ENCODE measurements around the gene KCTD5.

KCTD5 gene

DNA sequence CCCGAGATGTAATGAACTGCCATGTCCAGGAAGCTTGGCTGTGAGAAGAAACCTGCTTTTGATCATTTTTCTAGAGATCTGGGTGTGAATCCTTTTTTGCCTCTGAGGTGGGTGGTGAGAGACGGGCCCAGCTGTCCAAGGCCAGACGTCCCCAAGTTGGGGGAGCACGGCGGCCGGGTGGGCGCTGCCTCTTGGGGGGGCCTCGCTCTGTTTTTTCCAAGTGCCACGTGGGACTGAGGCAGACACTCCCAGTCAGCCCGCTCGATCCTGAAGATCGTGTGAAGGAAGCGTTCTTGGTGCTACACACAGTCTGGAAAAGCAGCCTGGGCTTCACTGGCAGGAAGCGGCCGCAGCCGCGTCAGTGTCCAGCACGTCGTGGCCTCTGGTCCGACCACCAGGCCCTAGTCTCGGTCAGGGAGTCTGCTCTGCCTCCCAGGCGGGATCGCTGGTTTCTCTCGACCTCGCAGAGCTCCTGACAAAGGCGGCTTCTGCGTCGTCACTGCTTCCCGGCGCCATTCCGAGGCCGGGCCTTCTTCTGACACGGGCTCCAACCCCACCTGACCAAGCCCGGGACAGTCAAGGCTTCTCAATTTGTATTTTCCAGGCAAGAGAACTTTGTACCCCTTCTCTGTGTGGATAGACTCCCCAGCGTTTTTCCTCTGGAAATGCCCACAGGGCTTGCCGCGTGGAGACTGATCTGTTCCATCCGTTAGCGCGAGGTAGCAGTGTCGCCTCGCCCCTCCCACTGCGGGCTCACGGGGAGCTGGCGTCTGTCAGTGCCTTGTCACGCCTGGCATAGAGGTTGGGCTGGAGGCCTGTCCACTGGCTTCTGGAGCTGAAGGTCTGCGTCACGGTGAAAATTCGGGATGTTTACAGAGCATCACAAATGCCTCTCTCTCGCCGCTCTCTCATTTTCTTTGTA, 25.3 kb downstream of the KCTD5 start:
- H3K4me1 Mint-ChIP-seq (ENCODE audit: low read depth): peaks cover 1% of the 10 kb centered on the region
- DNase-seq: no peak
- no peaks in the 10 kb centered on the region for H3K9me3 Mint-ChIP-seq
- no peak overlapping the region for H3K27ac Mint-ChIP-seq
- H3K4me3 Mint-ChIP-seq: no peak overlapping the region
- peaks cover 51% of the 10 kb centered on the region for H3K36me3 Mint-ChIP-seq (ENCODE audit: low read depth)
- no peaks in the 10 kb centered on the region for H3K27me3 Mint-ChIP-seq

DNA sequence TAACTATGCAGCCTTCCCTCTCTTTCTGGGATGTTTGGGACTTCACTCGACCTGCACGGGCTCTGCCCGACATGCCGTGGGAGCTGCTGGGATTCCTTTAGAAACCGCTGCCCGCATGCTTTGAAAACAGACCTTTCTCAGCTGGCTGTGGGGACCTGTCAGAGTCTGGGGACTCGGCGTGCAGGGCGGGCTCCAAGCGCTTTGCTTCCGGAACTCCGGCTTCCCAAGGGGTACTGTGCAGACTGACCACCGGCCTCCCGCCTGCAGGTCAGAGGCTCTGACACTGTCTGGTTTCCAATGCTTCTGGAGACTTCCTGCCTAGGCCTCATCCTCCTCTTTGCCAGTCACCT, 25.9 kb downstream of the KCTD5 start:
- Mint-ChIP-seq H3K4me3 (no peak overlapping the region), H3K4me1 (ENCODE audit: low read depth) (peaks cover 1% of the 10 kb centered on the region), H3K27ac (no peak overlapping the region), H3K36me3 (ENCODE audit: low read depth) (peaks cover 46% of the 10 kb centered on the region), H3K27me3 (peaks cover under 1% of the 10 kb centered on the region), H3K9me3 (no peaks in the 10 kb centered on the region)
- no peak for DNase-seq

DNA sequence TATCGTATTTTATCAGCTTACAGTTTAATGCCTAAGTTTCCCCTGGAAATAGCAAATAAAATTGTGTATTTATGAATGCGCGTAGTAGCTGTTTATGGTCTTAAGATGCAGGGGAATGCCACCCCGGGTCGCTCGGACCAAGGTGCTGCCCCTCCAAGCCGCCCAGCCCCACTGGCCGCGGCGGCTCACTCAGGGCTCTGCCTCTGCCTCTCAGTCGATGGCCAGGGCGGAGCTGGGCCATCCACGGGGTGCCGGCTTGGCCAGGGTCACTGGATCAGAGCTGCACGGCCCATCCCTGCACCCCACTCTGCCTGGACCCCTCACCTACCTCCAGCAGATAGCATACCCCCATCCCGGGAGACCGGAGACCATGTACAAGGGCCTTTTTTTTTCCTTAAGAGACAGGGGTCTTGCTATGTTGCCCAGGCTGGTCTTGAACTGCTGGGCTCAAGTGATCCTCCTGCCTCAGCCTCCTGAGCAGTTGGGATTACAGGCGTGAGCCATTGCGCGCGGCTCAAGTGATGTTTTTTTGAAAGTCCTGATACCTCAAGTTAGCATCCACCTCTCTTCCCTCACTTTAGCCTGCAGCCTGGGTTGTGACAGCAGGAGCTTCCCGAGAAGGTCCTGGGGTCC, 26.7 kb downstream of the KCTD5 start:
- H3K27me3 Mint-ChIP-seq: peaks cover 6% of the 10 kb centered on the region
- peaks cover 1% of the 10 kb centered on the region for H3K4me1 Mint-ChIP-seq (ENCODE audit: low read depth)
- H3K4me3 Mint-ChIP-seq: no peak overlapping the region
- H3K36me3 Mint-ChIP-seq (ENCODE audit: low read depth): peaks cover 40% of the 10 kb centered on the region
- H3K27ac Mint-ChIP-seq: no peak overlapping the region
- no peak for DNase-seq
- no peaks in the 10 kb centered on the region for H3K9me3 Mint-ChIP-seq

DNA sequence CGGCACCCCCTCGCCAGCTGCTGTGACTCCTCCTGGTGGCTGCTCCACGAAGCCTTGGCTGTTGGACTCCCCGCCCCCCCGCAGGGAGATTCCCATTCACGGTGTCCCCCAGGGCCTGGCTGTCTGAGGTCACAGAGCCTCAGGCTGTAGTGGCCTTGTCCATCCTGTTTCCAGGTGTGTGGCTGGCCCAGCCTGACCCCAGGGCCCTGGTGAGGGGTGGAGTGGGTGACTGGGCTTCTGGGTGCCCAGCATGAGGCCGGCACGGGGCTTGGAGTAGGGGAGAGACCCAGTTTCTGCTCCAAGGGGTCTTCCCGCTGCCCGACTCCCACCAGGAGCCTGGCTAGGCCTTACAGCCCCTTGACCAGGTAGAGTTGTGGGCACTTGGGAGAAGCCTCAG, 27.3 kb downstream of the KCTD5 start:
- H3K27ac Mint-ChIP-seq: no peak overlapping the region
- peaks cover 1% of the 10 kb centered on the region for H3K4me1 Mint-ChIP-seq (ENCODE audit: low read depth)
- peaks cover 8% of the 10 kb centered on the region for H3K27me3 Mint-ChIP-seq
- no peaks in the 10 kb centered on the region for H3K9me3 Mint-ChIP-seq
- peaks cover 39% of the 10 kb centered on the region for H3K36me3 Mint-ChIP-seq (ENCODE audit: low read depth)
- no peak for DNase-seq
- no peak overlapping the region for H3K4me3 Mint-ChIP-seq

DNA sequence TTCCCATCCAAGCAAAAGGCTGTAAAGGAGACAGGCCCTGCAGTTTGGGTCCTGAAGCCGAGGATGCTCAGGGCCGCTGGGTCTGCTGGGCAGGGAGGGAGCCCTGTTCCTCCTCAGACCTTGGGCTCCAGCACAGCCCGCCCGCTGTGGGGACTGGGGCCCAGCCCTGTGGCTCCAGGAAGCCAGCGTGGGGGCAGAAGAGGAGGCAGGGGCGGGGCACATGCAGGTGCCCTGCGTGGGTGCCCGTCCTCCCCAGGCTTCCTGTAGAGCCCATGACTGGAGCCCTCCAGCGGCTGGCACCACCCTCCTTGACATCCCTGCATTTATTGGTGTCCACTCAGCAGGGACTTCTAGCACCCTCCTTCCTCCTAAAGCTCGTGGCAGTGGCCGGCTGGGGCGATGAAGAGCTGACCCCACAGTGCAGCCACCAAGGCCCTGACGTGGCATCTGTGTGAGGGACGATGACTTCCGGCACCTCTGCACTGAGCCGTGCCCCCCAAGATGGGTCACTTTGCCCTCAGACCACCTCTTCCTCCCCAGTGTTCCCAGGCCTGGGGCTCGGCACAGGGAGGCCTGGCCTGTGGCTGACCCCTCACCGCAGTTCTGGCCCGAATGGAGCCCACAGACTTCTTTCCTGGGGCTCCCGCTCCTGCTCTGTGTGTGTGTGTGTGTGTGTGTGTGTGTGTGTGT, 27.8 kb downstream of the KCTD5 start:
- Mint-ChIP-seq H3K36me3 (ENCODE audit: low read depth) (peaks cover 33% of the 10 kb centered on the region), H3K9me3 (no peaks in the 10 kb centered on the region), H3K4me3 (no peak overlapping the region), H3K4me1 (ENCODE audit: low read depth) (peaks cover 5% of the 10 kb centered on the region), H3K27ac (no peak overlapping the region), H3K27me3 (peaks cover 9% of the 10 kb centered on the region)
- no peak for DNase-seq

DNA sequence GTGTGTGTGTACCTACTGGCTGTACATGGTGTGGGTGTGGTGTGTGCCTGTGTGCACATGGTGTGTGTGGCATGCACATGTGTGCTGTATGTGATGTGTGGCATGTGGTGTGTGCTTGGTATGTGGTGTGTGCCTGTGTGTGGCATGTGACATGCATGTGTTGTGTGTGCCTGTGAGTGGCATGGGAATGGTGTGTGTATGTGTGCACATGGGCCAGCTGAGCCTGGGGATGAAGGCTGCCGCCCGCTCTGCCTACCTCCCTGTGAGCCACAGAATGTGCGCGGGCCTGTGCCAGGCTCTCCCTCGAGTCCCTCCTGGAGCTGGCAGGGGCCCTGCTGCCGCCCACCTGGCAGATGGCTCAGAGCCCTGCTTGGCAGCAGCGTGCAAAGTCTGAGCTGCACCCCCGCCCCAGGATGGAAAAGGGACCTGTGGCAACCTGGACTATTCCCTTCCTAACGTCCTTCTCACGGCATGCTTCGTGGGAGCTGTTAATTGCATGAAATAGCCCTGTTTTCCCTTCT, 28.4 kb downstream of the KCTD5 start:
- no peak for DNase-seq
- peaks cover 9% of the 10 kb centered on the region for H3K27me3 Mint-ChIP-seq
- H3K9me3 Mint-ChIP-seq: no peaks in the 10 kb centered on the region
- peaks cover 28% of the 10 kb centered on the region for H3K36me3 Mint-ChIP-seq (ENCODE audit: low read depth)
- no peak overlapping the region for H3K4me3 Mint-ChIP-seq
- H3K4me1 Mint-ChIP-seq (ENCODE audit: low read depth): peaks cover 7% of the 10 kb centered on the region
- no peak overlapping the region for H3K27ac Mint-ChIP-seq

DNA sequence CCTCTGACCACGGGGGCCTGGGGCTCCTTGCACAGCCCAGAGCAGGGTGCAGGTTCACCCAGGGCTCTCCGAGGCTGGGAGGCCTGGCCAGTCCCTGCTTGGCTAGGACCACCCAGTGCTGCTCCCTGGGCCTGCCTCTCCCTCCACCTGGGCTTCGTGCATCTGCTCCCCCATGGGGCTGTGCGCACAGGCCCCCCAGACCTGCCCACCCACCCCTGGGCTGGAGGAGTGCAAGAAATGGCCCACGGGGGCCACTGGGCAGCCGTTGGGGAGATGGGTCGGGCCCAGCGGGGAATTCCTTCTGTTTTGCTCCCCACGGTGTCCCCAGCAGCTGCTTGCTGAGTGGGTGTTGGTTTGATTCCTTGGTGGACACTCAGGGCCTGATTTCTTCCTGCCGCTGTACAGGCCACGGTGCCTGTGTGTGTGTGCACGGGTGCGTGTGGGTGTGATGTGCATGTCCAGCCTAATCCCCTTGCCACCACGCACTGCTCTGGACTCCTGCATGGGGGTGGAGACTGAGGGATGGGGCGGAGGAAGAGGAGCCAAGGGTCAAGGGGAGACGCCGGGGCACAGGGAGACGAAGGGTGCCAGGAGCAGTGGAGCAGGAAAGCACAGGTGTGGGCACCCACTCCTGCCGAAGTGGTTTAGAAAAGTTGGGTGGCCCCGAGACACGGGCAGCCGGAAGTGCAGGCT, 29.2 kb downstream of the KCTD5 start:
- Mint-ChIP-seq H3K27ac (no peak overlapping the region), H3K9me3 (no peaks in the 10 kb centered on the region), H3K4me1 (ENCODE audit: low read depth) (peaks cover 13% of the 10 kb centered on the region), H3K36me3 (ENCODE audit: low read depth) (peaks cover 21% of the 10 kb centered on the region), H3K27me3 (peaks cover 9% of the 10 kb centered on the region), H3K4me3 (no peak overlapping the region)
- no peak for DNase-seq

DNA sequence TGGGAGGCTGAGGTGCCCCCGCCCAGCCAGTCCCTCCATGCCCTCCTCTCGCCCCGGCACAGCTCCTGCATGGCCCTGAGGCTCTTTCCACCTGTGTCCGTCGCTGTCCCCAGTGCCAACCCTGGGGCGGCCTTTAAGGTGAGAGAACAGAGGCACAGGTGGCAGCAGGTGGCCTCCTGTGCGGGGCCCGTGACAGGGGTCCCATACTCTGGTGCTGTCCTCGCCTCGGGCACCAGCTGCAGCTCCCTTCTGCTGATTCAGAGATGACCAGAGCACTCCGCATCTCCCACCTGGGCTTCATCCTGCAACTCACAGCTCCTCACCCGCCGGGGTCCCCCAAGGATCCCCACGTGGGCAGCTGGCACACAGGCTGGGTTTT, 29.7 kb downstream of the KCTD5 start:
- H3K27ac Mint-ChIP-seq: no peak overlapping the region
- H3K9me3 Mint-ChIP-seq: no peaks in the 10 kb centered on the region
- DNase-seq: no peak
- no peak overlapping the region for H3K4me3 Mint-ChIP-seq
- H3K36me3 Mint-ChIP-seq (ENCODE audit: low read depth): peaks cover 20% of the 10 kb centered on the region
- H3K4me1 Mint-ChIP-seq (ENCODE audit: low read depth): peaks cover 13% of the 10 kb centered on the region
- peaks cover 9% of the 10 kb centered on the region for H3K27me3 Mint-ChIP-seq

DNA sequence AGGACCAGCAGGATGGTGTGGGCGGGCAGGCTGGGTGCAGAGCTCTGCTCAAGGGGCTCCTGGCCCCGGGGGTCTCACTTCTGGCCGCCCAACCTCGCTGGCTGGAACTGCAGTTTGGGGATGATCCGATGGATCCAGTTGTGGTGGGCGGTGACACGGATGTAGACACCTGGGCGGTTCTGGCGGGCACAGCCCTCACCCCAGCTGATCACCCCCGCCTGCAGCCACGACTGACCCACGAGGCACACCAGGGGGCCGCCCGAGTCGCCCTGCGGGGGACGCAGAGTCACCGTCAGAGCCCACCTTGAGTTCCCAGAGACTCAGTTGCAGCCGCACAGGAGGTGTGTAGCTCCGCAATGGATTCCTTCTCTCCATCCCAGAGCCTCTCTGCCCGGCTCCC, 30.2 kb downstream of the KCTD5 start:
- Mint-ChIP-seq H3K36me3 (ENCODE audit: low read depth) (peaks cover 16% of the 10 kb centered on the region), H3K9me3 (no peaks in the 10 kb centered on the region), H3K4me3 (no peak overlapping the region), H3K4me1 (ENCODE audit: low read depth) (peaks cover 13% of the 10 kb centered on the region), H3K27ac (no peak overlapping the region), H3K27me3 (peaks cover 9% of the 10 kb centered on the region)
- no peak for DNase-seq

DNA sequence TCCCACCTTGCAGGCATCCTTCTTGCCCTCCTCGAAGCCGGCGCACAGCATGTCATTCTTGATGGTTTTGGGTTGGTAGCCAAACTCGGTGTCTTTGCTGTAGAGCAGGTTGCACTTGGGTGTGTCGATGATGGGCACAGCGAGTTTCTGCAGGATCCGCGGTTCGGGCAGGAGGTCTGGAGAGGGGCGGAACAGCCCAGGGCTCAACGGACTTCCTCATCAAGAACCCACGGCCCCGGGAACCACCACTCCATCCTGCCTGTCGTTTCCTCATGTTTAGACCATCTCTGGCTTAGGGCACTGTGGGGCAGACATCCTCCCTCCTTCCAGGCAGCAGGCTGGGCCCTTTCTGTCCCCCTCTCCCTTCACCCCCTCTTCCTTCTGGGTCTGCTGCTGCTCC, 31.2 kb downstream of the KCTD5 start:
- Mint-ChIP-seq H3K27ac (no peak overlapping the region), H3K4me3 (no peak overlapping the region), H3K27me3 (peaks cover 9% of the 10 kb centered on the region), H3K4me1 (ENCODE audit: low read depth) (peaks cover 13% of the 10 kb centered on the region), H3K9me3 (no peaks in the 10 kb centered on the region), H3K36me3 (ENCODE audit: low read depth) (peaks cover 6% of the 10 kb centered on the region)
- no peak for DNase-seq

DNA sequence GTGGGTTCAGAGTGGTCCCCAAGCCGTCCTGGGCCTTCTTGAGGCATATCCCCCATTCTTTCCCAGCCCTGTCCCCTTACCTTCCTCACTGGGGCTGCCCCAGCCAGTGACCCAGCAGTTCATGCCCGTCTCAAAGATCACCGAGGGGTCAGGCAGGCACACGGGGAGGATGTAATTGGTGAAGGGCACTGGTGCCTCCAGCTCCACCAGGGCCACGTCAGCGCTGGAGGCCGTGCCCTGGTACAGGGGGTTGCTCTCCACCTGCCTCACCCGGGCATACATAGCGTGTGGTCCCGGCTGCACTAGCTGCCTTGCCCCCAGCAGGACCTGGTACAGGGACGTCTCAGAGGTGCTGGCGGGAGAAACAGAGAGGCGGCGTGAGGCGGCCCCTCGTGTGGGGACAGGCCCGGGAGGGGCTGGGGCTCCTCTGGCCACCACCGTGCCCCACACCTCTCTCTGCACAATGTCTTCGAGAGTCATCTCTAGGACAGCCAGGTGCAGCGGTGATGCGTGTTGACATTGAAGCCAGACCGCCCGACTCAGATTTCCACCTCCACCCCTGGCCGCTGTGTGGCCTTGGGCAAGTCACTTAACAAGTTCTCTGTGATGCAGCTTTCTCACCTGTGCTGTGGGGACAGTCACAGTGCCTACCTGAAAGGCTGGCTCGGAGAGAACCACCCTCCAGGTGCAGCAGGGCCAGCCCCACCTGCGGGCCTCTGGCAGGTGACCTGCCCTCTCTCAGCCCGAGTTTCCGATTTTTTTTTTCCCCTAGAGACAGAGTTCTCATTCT, 31.9 kb downstream of the KCTD5 start:
- H3K4me3 Mint-ChIP-seq: no peak overlapping the region
- no peaks in the 10 kb centered on the region for H3K9me3 Mint-ChIP-seq
- peaks cover 5% of the 10 kb centered on the region for H3K36me3 Mint-ChIP-seq (ENCODE audit: low read depth)
- H3K27me3 Mint-ChIP-seq: peaks cover 9% of the 10 kb centered on the region
- H3K4me1 Mint-ChIP-seq (ENCODE audit: low read depth): peaks cover 13% of the 10 kb centered on the region
- H3K27ac Mint-ChIP-seq: no peak overlapping the region
- no peak for DNase-seq

DNA sequence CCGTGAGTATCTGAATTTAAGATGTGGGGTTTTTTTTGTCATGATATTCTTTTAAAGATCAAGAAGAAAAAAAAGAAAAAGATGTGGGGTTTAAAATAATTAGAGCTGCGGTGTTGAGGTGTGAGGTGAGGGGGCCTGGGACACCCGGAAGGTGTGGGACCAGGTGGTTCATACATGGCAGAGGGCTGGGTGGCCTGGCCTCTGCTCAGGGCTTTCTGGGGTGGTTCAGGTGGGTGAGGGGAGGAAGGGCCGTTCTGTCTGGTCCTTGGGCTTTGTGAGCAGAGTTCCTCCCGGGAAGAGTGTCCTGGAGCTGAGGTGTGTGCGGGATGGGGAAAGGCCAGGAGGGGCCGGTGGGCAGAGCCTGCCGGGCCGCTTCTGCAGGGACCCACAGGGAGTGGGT, 32.7 kb downstream of the KCTD5 start:
- Mint-ChIP-seq H3K36me3 (ENCODE audit: low read depth) (peaks cover 5% of the 10 kb centered on the region), H3K27ac (peak overlapping the region; percentile 61), H3K4me3 (no peak overlapping the region), H3K9me3 (no peaks in the 10 kb centered on the region), H3K27me3 (peaks cover 9% of the 10 kb centered on the region), H3K4me1 (ENCODE audit: low read depth) (peaks cover 13% of the 10 kb centered on the region)
- no peak for DNase-seq

DNA sequence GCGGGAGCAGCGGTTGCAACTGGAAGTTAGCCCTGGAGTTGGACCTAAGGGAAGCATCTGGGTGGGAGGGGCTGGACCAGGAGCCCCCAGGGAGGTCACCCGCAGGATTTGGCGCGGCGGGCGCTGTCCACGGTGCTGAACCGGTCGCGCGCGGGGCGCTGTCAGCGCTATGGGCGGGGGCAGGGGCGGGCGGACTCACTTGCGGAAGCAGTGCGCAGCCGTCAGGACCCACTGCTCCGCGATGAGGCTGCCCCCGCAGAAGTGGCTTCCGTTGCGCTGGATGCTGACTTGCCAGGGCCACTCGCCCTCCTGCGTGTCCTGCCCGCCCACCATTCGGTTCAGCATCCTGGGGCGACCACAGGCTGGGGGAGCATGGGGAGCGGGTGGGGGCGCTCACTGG, 33.2 kb downstream of the KCTD5 start:
- Mint-ChIP-seq H3K27ac (no peak overlapping the region), H3K27me3 (peaks cover 9% of the 10 kb centered on the region), H3K4me3 (peak overlapping the region; percentile 18), H3K9me3 (no peaks in the 10 kb centered on the region), H3K4me1 (ENCODE audit: low read depth) (peaks cover 12% of the 10 kb centered on the region), H3K36me3 (ENCODE audit: low read depth) (peaks cover 3% of the 10 kb centered on the region)
- peak; percentile 85 for DNase-seq

Data from activated T-cell treated with anti-CD3 and anti-CD28 coated beads, Interleukin-2, amount 50 U/mL, for 24 hours (primary cell).